HepG2 (cell line): ENCODE data around the gene HAGH. TPM values are rescaled to one million over a fixed set of nuclear protein-coding genes. Genes with fewer than 3 reads are reported as not detected.

Experiments used
- ATF7 ChIP-seq, 2 experiments: fragments of 450-650 bp in 1 of 2; sonication (generic) in 1 of 2; formaldehyde crosslinking in 1 of 2; IDR thresholded peaks; 2 replicates each; pipeline versions ENCODE4 v1.4.0 to v1.6.1; 2016 to 2020; ENCODE audit warnings: antibody characterized with exemption in 1 of 2, mild to moderate bottlenecking in 1 of 2, missing genetic modification reagents in 1 of 2
- CBX1 ChIP-seq: IDR thresholded peaks from one replicate; pipeline ENCODE4 v1.6.1; 2016; ENCODE audit warnings: antibody characterized with exemption, low read depth
- GMEB2 ChIP-seq: IDR thresholded peaks from 2 replicates; pipeline ENCODE4 v1.6.1; 2016; ENCODE audit warnings: missing biosample characterization, missing genetic modification reagents, low read depth
- IKZF5 ChIP-seq: IDR thresholded peaks from 2 replicates; pipeline ENCODE4 v1.6.1; 2018; ENCODE audit warnings: missing genetic modification reagents, mild to moderate bottlenecking, missing compliant biosample characterization
- KDM1A ChIP-seq: IDR thresholded peaks from 2 replicates; pipeline ENCODE4 v1.6.1; 2016; ENCODE audit warnings: missing compliant biosample characterization
- MZF1 ChIP-seq: sonication (generic); formaldehyde crosslinking; IDR thresholded peaks from 2 replicates; pipeline ENCODE4 v1.8.1; 2023; ENCODE audit warnings: mild to moderate bottlenecking, missing genetic modification reagents, borderline replicate concordance
- NPAS2 ChIP-seq: sonication (generic); formaldehyde crosslinking; IDR thresholded peaks from 2 replicates; pipeline ENCODE4 v1.8.0; 2022; ENCODE audit warnings: mild to moderate bottlenecking, missing genetic modification reagents, borderline replicate concordance
- REL ChIP-seq: sonication (generic); formaldehyde crosslinking; conservative IDR thresholded peaks from 2 replicates; pipeline ENCODE4 v1.8.0; 2022; ENCODE audit warnings: mild to moderate bottlenecking, missing genetic modification reagents, moderate library complexity
- SYNCRIP ChIP-seq: fragments of 200-400 bp; formaldehyde crosslinking; IDR thresholded peaks from 2 replicates; pipeline ENCODE4 v1.6.1; 2018; ENCODE audit warnings: mild to moderate bottlenecking, low read depth, low read length; ENCODE audit not compliant: insufficient read depth
- YEATS4 ChIP-seq: sonication (generic); formaldehyde crosslinking; IDR thresholded peaks from 2 replicates; pipeline ENCODE4 v1.4.0; 2020; ENCODE audit warnings: missing genetic modification reagents, borderline replicate concordance
- ZBTB42 ChIP-seq: sonication (generic); formaldehyde crosslinking; IDR thresholded peaks from 2 replicates; pipeline ENCODE4 v1.5.0; 2020; ENCODE audit warnings: mild to moderate bottlenecking, missing genetic modification reagents
- ZBTB44 ChIP-seq: sonication (generic); formaldehyde crosslinking; IDR thresholded peaks from 2 replicates; pipeline ENCODE4 v1.4.0; 2020; ENCODE audit warnings: missing genetic modification reagents
- ZNF3 ChIP-seq: IDR thresholded peaks from 2 replicates; pipeline ENCODE4 v1.7.0; 2017; ENCODE audit warnings: inconsistent platforms
- ZNF30 ChIP-seq: sonication (generic); formaldehyde crosslinking; IDR thresholded peaks from 2 replicates; pipeline ENCODE4 v1.5.0; 2020; ENCODE audit warnings: mild to moderate bottlenecking, missing genetic modification reagents
- ZNF546 ChIP-seq: sonication (generic); formaldehyde crosslinking; conservative IDR thresholded peaks from 2 replicates; pipeline ENCODE4 v1.8.1; 2023; ENCODE audit warnings: mild to moderate bottlenecking, missing genetic modification reagents
- ZNF614 ChIP-seq: IDR thresholded peaks from 2 replicates; pipeline ENCODE4 v1.6.1; 2018; ENCODE audit warnings: missing biosample characterization, missing genetic modification reagents, inconsistent platforms, borderline replicate concordance
- ZNF674 ChIP-seq: sonication (generic); formaldehyde crosslinking; IDR thresholded peaks from 2 replicates; pipeline ENCODE4 v1.5.0; 2020; ENCODE audit warnings: low read depth, mild to moderate bottlenecking, missing genetic modification reagents
- ZNF792 ChIP-seq: IDR thresholded peaks from 2 replicates; pipeline ENCODE4 v1.6.1; 2016
- ZNF850 ChIP-seq: sonication (generic); formaldehyde crosslinking; conservative IDR thresholded peaks from 2 replicates; pipeline ENCODE4 v1.9.0; 2021; ENCODE audit warnings: mild to moderate bottlenecking, missing genetic modification reagents
- ZNF878 ChIP-seq: sonication (generic); formaldehyde crosslinking; IDR thresholded peaks from 2 replicates; pipeline ENCODE4 v1.8.1; 2023; ENCODE audit warnings: mild to moderate bottlenecking, missing genetic modification reagents, moderate library complexity
- ZUFSP ChIP-seq: sonication (generic); formaldehyde crosslinking; IDR thresholded peaks from 2 replicates; pipeline ENCODE4 v1.9.0; 2021; ENCODE audit warnings: missing genetic modification reagents, mild to moderate bottlenecking, borderline replicate concordance
- polyA plus RNA-seq, 8 experiments: library from polyadenylated mRNA; depleted of rRNA in 3 of 8; stranded (reverse) in 7 of 8; unstranded in 1 of 8; fragments of >200 nt; fragmentation: Illumina TruSeq in 4 of 8; extraction: Trizol in 4 of 8; gene quantifications; 2 replicates each; pipeline versions ENCODE4 v1.2.1 to v1.2.3, GENCODE V29; 2011 to 2016; ENCODE audit warnings: low read depth in 4 of 8, missing spikeins in 1 of 8, mixed read lengths in 1 of 8; ENCODE audit not compliant: insufficient read depth in 1 of 8
- total RNA-seq, 5 experiments: library from RNA; depleted of rRNA; stranded (reverse); fragments of >200 nt; fragmentation: Illumina TruSeq; extraction: Trizol; gene quantifications; 2 replicates each; pipeline ENCODE4 v1.2.3, GENCODE V29; 2016; ENCODE audit warnings: low read depth in 1 of 5
- TF ChIP-seq, protein P1 (sequence below): sonication (generic); formaldehyde crosslinking; IDR thresholded peaks from 2 replicates; pipeline ENCODE4 v1.4.0; 2020; ENCODE audit warnings: missing genetic modification reagents, borderline replicate concordance

Gene HAGH
- total and polyA plus RNA-seq, 2 of the 13 experiments (the other 11 are each of a cell fraction or from before 2014, with no cell fraction given), result 70.4 to 95.4 TPM

- TF ChIP-seq ZBTB44 (CRISPR knock-in tag) (0 out of 2 replicates have a peak, but pooled peaks have one; percentile 17), SYNCRIP (no peak), ZNF850 (CRISPR knock-in tag) (no peak; the same call in 1 of the 2 replicates), ATF7 (IDR thresholded peaks at IDR 0.05) (no peak), ATF7 (CRISPR knock-in tag; IDR thresholded peaks at IDR 0.05) (no peak), YEATS4 (CRISPR knock-in tag) (peak; percentile 99), ZBTB42 (CRISPR knock-in tag) (no peak), ZNF792 (CRISPR knock-in tag) (peak; percentile 74), IKZF5 (CRISPR knock-in tag) (peak; percentile 94; the same call in 1 of the 2 replicates), ZNF3 (CRISPR knock-in tag) (no peak), ZNF878 (CRISPR knock-in tag) (peak; percentile 6; the same call in 1 of the 2 replicates), REL (CRISPR knock-in tag) (0 out of 2 replicates have a peak, but pooled peaks have one; percentile 44), ZNF30 (CRISPR knock-in tag) (peak; percentile 89), NPAS2 (CRISPR knock-in tag) (peak; percentile 72; the same call in 1 of the 2 replicates), ZNF614 (peak; percentile 47; the same call in 1 of the 2 replicates), ZNF674 (CRISPR knock-in tag) (0 out of 2 replicates have a peak, but pooled peaks have one; percentile 7), CBX1 (peak; percentile 51), ZUFSP (no peak), MZF1 (CRISPR knock-in tag) (no peak), KDM1A (CRISPR knock-in tag) (no peak), GMEB2 (CRISPR knock-in tag) (no peak; the same call in 1 of the 2 replicates), ZNF546 (no peak; the same call in 1 of the 2 replicates)
- TF ChIP-seq, protein P1, sequence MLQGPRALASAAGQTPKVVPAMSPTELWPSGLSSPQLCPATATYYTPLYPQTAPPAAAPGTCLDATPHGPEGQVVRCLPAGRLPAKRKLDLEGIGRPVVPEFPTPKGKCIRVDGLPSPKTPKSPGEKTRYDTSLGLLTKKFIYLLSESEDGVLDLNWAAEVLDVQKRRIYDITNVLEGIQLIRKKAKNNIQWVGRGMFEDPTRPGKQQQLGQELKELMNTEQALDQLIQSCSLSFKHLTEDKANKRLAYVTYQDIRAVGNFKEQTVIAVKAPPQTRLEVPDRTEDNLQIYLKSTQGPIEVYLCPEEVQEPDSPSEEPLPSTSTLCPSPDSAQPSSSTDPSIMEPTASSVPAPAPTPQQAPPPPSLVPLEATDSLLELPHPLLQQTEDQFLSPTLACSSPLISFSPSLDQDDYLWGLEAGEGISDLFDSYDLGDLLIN (CRISPR knock-in tag), result peak; percentile 65; the same call in 1 of the 2 replicates
Measured at GRCh38 chr16:1772908-1773702, 53.5 kb downstream of the HAGH start, which contains the start of gene MRPS34 (continued).
